Mucosa of rectum (tissue), 2 donors: ENCODE measurements around the gene ZNF296.

Source experiments
- H3K27ac ChIP-seq, 2 donors: one replicate each; pipeline ENCODE4 v1.7.0; 2013; ENCODE audit warnings: inconsistent platforms in 2 of 2, low read depth in 2 of 2, low read length in 2 of 2
- H3K27me3 ChIP-seq, 2 donors: one replicate each; pipeline ENCODE4 v1.7.0; 2013; ENCODE audit warnings: low read length in 2 of 2; ENCODE audit not compliant: control insufficient read depth in 2 of 2, insufficient read depth in 2 of 2
- H3K36me3 ChIP-seq, 2 donors: one replicate each; pipeline ENCODE4 v1.7.0; 2013; ENCODE audit warnings: low read length in 2 of 2; ENCODE audit not compliant: control insufficient read depth in 2 of 2, insufficient read depth in 2 of 2
- H3K4me1 ChIP-seq, 2 donors: one replicate each; pipeline ENCODE4 v1.7.0; 2013; ENCODE audit warnings: low read length in 2 of 2, mild to moderate bottlenecking in 1 of 2; ENCODE audit not compliant: control insufficient read depth in 2 of 2, insufficient read depth in 2 of 2
- H3K4me3 ChIP-seq, 2 donors: one replicate each; pipeline ENCODE4 v1.7.0; 2013; ENCODE audit warnings: low read length in 2 of 2
- H3K9ac ChIP-seq, 2 donors: one replicate each; pipeline ENCODE4 v1.7.0; 2013; ENCODE audit warnings: low read length in 2 of 2, low read depth in 1 of 2, mild to moderate bottlenecking in 1 of 2
- H3K9me3 ChIP-seq, 2 donors: one replicate each; pipeline ENCODE4 v1.7.0; 2013; ENCODE audit warnings: low read length in 2 of 2; ENCODE audit not compliant: control insufficient read depth in 2 of 2
- donor health status: healthy.
- donor health status: Normal muscosa, but diverticular disease.

Gene ZNF296

GRCh38 chr19:45103508-45104319 is 27.4 kb upstream of the ZNF296 start:
- Histone ChIP-seq H3K36me3 (no peaks in the 10 kb centered on the region), H3K9me3 (no peaks in the 10 kb centered on the region), H3K9ac (peak overlapping the region in 1 of 2 donors; percentile 9), H3K27me3 (no peaks in the 10 kb centered on the region), H3K4me3 (peak overlapping the region in 1 of 2 donors; percentile 20), H3K4me1 (peaks cover 36 to 40% of the 10 kb centered on the region in 2 donors), H3K27ac (peak overlapping the region in 1 of 2 donors; percentile 28)

GRCh38 chr19:45103156-45103507 is 26.9 kb upstream of the ZNF296 start:
- H3K9me3 ChIP-seq: no peaks in the 10 kb centered on the region
- no peak overlapping the region for H3K9ac ChIP-seq
- peaks cover 42 to 43% of the 10 kb centered on the region in 2 donors for H3K4me1 ChIP-seq
- peak overlapping the region in 1 of 2 donors; percentile 20 for H3K4me3 ChIP-seq
- H3K27ac ChIP-seq: peak overlapping the region in 1 of 2 donors; percentile 17
- H3K27me3 ChIP-seq: no peaks in the 10 kb centered on the region
- H3K36me3 ChIP-seq: no peaks in the 10 kb centered on the region

- Histone ChIP-seq H3K27me3 (no peaks in the 10 kb centered on the region), H3K4me1 (peaks cover 43% of the 10 kb centered on the region in 2 donors), H3K36me3 (no peaks in the 10 kb centered on the region), H3K4me3 (no peak overlapping the region), H3K9me3 (no peaks in the 10 kb centered on the region), H3K27ac (no peak overlapping the region), H3K9ac (no peak overlapping the region)
Measured at GRCh38 chr19:45102481-45102880, 26.2 kb upstream of the ZNF296 start.

GRCh38 chr19:45101806-45102205 is 25.5 kb upstream of the ZNF296 start:
- H3K4me3 ChIP-seq: no peak overlapping the region
- H3K9me3 ChIP-seq: no peaks in the 10 kb centered on the region
- H3K9ac ChIP-seq: no peak overlapping the region
- H3K27ac ChIP-seq: peak overlapping the region in 1 of 2 donors; percentile 75
- peaks cover 0 to under 1% of the 10 kb centered on the region in 2 donors for H3K36me3 ChIP-seq
- no peaks in the 10 kb centered on the region for H3K27me3 ChIP-seq
- H3K4me1 ChIP-seq: peaks cover 45% of the 10 kb centered on the region in 2 donors

- Histone ChIP-seq H3K4me3 (no peak overlapping the region), H3K9me3 (no peaks in the 10 kb centered on the region), H3K27me3 (no peaks in the 10 kb centered on the region), H3K4me1 (peaks cover 47 to 49% of the 10 kb centered on the region in 2 donors), H3K27ac (peak overlapping the region; percentile 46 to 75), H3K9ac (peak overlapping the region; percentile 41 to 44), H3K36me3 (peaks cover 0 to 2% of the 10 kb centered on the region in 2 donors)
Measured at GRCh38 chr19:45100846-45101252, 24.6 kb upstream of the ZNF296 start.

GRCh38 chr19:45100201-45100600 is 23.9 kb upstream of the ZNF296 start:
- peak overlapping the region in 1 of 2 donors; percentile 44 for H3K9ac ChIP-seq
- H3K36me3 ChIP-seq: peaks cover 0 to 2% of the 10 kb centered on the region in 2 donors
- peaks cover 48 to 51% of the 10 kb centered on the region in 2 donors for H3K4me1 ChIP-seq
- H3K27me3 ChIP-seq: no peaks in the 10 kb centered on the region
- H3K9me3 ChIP-seq: no peaks in the 10 kb centered on the region
- H3K27ac ChIP-seq: peak overlapping the region in 1 of 2 donors; percentile 13
- no peak overlapping the region for H3K4me3 ChIP-seq

GRCh38 chr19:45099467-45100191 is 23.4 kb upstream of the ZNF296 start:
- peaks cover 46 to 50% of the 10 kb centered on the region in 2 donors for H3K4me1 ChIP-seq
- H3K27me3 ChIP-seq: no peaks in the 10 kb centered on the region
- H3K36me3 ChIP-seq: peaks cover 0 to 2% of the 10 kb centered on the region in 2 donors
- no peak overlapping the region for H3K4me3 ChIP-seq
- H3K9ac ChIP-seq: no peak overlapping the region
- no peaks in the 10 kb centered on the region for H3K9me3 ChIP-seq
- H3K27ac ChIP-seq: peak overlapping the region in 1 of 2 donors; percentile 13

GRCh38 chr19:45098521-45099466 is 22.5 kb upstream of the ZNF296 start:
- H3K9ac ChIP-seq: no peak overlapping the region
- H3K4me1 ChIP-seq: peaks cover 44 to 49% of the 10 kb centered on the region in 2 donors
- no peaks in the 10 kb centered on the region for H3K27me3 ChIP-seq
- H3K27ac ChIP-seq: peak overlapping the region in 1 of 2 donors; percentile 16
- no peak overlapping the region for H3K4me3 ChIP-seq
- peaks cover 0 to 2% of the 10 kb centered on the region in 2 donors for H3K36me3 ChIP-seq
- H3K9me3 ChIP-seq: no peaks in the 10 kb centered on the region

GRCh38 chr19:45097776-45098520 is 21.7 kb upstream of the ZNF296 start:
- peaks cover 0 to 2% of the 10 kb centered on the region in 2 donors for H3K36me3 ChIP-seq
- H3K27ac ChIP-seq: peak overlapping the region; percentile 32 to 34
- H3K27me3 ChIP-seq: no peaks in the 10 kb centered on the region
- H3K4me3 ChIP-seq: peak overlapping the region in 1 of 2 donors; percentile 8
- H3K9ac ChIP-seq: peak overlapping the region in 1 of 2 donors; percentile 15
- H3K4me1 ChIP-seq: peaks cover 40 to 46% of the 10 kb centered on the region in 2 donors
- H3K9me3 ChIP-seq: no peaks in the 10 kb centered on the region
